GM18951 (cell line): ENCODE results near the gene DENND2A.

Experiments used
- POLR2A ChIP-seq: IDR thresholded peaks from 4 replicates; pipeline ENCODE4 v1.6.1; 2011; ENCODE audit warnings: mild to moderate bottlenecking; ENCODE audit not compliant: insufficient read length, insufficient read depth; ENCODE audit errors: extremely low read depth
- in situ Hi-C: fragments of 300-500 bp; cut with MboI; formaldehyde crosslinking; loops from one replicate; pipeline ENCODE4 v1.12.0; 2022; ENCODE audit warnings: low sequenced_read_pairs, mixed read lengths, inconsistent platforms; ENCODE audit not compliant: unreplicated experiment

DENND2A gene, protein sequence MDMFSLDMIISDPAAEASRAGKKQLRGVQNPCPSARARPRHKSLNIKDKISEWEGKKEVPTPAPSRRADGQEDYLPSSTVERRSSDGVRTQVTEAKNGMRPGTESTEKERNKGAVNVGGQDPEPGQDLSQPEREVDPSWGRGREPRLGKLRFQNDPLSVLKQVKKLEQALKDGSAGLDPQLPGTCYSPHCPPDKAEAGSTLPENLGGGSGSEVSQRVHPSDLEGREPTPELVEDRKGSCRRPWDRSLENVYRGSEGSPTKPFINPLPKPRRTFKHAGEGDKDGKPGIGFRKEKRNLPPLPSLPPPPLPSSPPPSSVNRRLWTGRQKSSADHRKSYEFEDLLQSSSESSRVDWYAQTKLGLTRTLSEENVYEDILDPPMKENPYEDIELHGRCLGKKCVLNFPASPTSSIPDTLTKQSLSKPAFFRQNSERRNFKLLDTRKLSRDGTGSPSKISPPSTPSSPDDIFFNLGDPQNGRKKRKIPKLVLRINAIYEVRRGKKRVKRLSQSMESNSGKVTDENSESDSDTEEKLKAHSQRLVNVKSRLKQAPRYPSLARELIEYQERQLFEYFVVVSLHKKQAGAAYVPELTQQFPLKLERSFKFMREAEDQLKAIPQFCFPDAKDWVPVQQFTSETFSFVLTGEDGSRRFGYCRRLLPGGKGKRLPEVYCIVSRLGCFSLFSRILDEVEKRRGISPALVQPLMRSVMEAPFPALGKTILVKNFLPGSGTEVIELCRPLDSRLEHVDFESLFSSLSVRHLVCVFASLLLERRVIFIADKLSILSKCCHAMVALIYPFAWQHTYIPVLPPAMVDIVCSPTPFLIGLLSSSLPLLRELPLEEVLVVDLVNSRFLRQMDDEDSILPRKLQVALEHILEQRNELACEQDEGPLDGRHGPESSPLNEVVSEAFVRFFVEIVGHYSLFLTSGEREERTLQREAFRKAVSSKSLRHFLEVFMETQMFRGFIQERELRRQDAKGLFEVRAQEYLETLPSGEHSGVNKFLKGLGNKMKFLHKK

GRCh38 chr7:140640727-140641523 lies at the start of gene DENND2A:
Gene DENND2A (minus strand): TSS chr7:140640813. CDS start chr7:140602397, 38,416 bp downstream.
- in situ Hi-C loops, result no loop called here
- TF ChIP-seq POLR2A, result no peak

- in situ Hi-C loops, result no loop called here
- TF ChIP-seq POLR2A, result no peak
Measured at GRCh38 chr7:140689199-140690152, 48.9 kb upstream of the DENND2A start.

DNA sequence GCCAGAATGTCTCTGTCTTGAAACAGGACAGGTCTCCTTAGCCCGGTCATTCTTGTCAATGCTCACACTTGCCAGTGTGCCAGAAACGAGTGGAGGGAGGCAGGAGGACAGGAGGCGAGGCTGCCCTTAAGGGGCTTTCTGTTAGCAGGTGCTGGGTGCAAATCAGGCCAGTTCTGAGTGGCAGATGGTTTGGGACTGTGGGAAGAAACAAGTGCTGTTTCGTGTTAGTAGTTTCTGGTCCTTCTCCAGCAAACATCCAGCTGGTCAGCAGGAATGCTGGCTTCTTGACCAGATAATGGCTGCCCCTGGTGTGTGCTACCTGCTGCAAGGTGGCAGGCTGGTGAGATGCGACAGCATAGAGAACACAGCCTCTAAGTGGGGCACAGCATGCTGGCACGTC lies 47.7 kb upstream of the DENND2A start:
- in situ Hi-C loops, result no loop called here
- no peak for TF ChIP-seq POLR2A

GRCh38 chr7:140686921-140687320 lies 46.3 kb upstream of the DENND2A start:
- no peak for TF ChIP-seq POLR2A
- in situ Hi-C loops, result no loop called here

- TF ChIP-seq POLR2A, result no peak
- in situ Hi-C loops, result no loop called here
Measured at GRCh38 chr7:140685407-140686087, 44.9 kb upstream of the DENND2A start.

DNA sequence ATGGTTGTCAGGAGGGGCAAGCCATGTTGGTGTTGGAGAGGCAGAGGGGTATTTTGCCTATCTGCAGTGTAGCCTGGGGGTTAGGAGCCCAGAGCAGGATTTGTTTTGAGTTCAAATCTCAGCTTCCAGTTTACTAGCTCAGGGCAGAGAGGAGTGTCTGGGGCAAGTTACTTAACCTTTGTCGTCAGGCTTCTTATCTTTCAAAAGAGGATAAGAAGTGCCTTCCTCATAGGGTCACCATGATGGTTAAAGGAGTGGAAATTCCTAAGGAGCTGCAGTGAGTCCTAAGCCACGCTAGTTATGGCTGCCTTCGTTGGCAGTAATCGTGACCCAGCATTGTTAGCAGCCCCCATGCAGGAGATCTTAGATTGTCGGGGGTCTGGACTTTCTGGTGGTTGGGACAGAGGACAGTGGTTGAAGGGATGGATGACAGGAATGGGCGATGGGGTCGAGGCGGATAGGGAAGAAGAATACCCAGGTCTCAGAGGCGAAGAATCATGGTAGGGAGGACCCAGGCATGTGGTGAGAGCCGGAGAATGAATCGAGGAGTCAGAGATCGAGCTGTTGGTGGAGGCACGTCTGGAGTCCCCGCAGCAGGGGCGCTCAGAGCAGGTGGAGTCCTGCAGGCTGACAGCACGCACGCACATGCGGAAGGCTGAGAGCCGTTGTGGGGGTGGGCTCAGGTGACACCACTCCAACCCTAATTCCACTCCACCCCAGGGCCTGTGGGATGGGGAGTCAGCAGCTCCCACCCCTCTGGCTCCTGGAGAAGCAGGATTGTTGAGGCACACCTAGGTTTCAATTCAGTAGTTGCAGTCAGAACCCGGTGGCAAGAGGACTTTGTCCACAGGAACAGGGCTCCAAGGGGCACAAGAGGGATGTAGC lies 43.7 kb upstream of the DENND2A start:
- TF ChIP-seq POLR2A, result no peak
- in situ Hi-C loops, result no loop called here

DNA sequence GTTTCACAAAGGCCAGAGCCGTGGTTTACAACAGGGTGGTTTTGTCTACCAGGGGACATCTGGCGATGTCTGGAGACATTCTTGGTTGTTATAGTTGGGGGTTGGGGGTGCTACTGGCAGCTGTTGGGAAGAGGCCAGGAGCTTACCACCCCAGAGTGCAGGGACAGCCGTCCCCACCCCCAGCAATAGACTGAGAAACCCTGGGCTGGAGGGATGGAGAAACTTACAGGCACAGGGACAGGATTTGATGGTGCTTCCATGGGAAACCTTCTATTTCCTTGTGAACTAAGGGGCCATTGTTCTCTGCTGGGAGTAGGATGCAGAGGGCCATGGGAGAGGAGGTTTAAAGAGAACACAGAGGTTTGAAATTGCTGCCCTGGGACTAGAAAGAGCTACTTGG lies 43.0 kb upstream of the DENND2A start:
- TF ChIP-seq POLR2A, result no peak
- in situ Hi-C loops, result no loop called here

DNA sequence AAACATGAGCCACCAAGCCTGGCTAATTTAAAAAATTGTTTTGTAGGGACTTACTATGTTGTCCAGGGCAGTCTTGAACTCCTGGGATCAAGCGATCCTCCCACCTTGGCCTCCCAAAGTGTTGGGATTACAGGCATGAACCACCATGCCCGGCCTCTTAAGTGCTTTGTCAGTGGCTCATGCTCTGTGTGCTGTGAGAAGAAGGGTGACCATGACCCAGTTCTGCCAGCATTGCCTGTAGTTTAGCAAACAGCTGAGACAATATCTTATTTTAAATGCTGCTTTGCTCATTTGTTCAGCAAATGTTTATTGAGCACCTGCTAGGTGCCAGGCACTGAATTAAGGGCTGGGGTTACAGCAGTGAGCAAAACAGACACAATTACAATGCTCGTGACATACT lies 41.2 kb upstream of the DENND2A start:
- in situ Hi-C loops, result no loop called here
- TF ChIP-seq POLR2A, result no peak

- in situ Hi-C loops, result no loop called here
- TF ChIP-seq POLR2A, result no peak
Measured at GRCh38 chr7:140680886-140681285, 40.3 kb upstream of the DENND2A start.

GRCh38 chr7:140679186-140679585 lies 38.6 kb upstream of the DENND2A start:
- no peak for TF ChIP-seq POLR2A
- in situ Hi-C loops, result no loop called here

DNA sequence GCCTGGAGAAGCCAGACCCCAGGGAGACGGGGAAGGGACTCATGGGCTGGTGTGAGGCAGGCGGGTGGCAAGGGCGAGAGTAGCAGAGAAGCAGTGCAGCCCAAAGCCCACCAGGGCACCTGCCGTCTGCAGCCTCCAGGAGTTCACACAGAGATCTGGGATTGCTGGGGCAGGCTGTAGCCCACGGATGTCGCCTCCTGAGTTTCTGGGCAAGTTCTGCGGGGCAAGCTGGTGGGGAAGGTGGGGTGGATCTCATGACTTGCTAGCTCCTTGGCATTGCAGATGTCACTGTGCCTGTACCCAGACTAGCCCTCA lies 38.2 kb upstream of the DENND2A start:
- TF ChIP-seq POLR2A, result no peak
- in situ Hi-C loops, result no loop called here
